WTC11 (cell line): ENCODE measurements around the gene OCA2. TPM values are rescaled to one million over a fixed set of nuclear protein-coding genes. Genes with fewer than 3 reads are reported as not detected.

Experiments
- ATAC-seq: fragments of 200-7000 bp; cut with Tn5 transposase; 2 replicates; pipeline ENCODE4 v1.10.0; 2021; ENCODE audit warnings: mild to moderate bottlenecking, moderate library complexity
- CTCF ChIA-PET: fragments of 300-600 bp; sonication (Branson Sonifier 250); formaldehyde crosslinking; loops from one replicate; lab custom pipeline; 2021; ENCODE audit warnings: antibody characterized with exemption; lab: Charles Lee
- POLR2A ChIA-PET: fragments of 350-600 bp; sonication (Branson Sonifier 250); formaldehyde crosslinking; loops from one replicate; lab custom pipeline; 2021; ENCODE audit warnings: antibody characterized with exemption; lab: Charles Lee
- DNase-seq: peaks from one replicate; pipeline ENCODE4 v3.0.0; 2021; ENCODE audit warnings: low spot score
- H3K27ac Mint-ChIP-seq: 2 replicates; pipeline ENCODE4 v1.8.0; 2021; ENCODE audit warnings: mixed read lengths
- H3K27me3 Mint-ChIP-seq: 2 replicates; pipeline ENCODE4 v1.8.0; 2021; ENCODE audit warnings: low read depth, mild to moderate bottlenecking, moderate library complexity, mixed read lengths
- H3K36me3 Mint-ChIP-seq: 2 replicates; pipeline ENCODE4 v1.8.0; 2021; ENCODE audit warnings: mixed read lengths
- H3K4me1 Mint-ChIP-seq: 2 replicates; pipeline ENCODE4 v1.8.0; 2022; ENCODE audit warnings: mixed read lengths
- H3K4me3 Mint-ChIP-seq: 2 replicates; pipeline ENCODE4 v1.8.0; 2021; ENCODE audit warnings: mild to moderate bottlenecking, moderate library complexity, mixed read lengths
- H3K9me3 Mint-ChIP-seq: 2 replicates; pipeline ENCODE4 v1.8.0; 2021; ENCODE audit warnings: mixed read lengths
- ATF1 ChIP-seq: sonication (generic); formaldehyde crosslinking; IDR thresholded peaks from 2 replicates; pipeline ENCODE4 v1.8.1; 2023; ENCODE audit warnings: mild to moderate bottlenecking, moderate library complexity, missing genetic modification reagents
- ELF4 ChIP-seq: sonication (generic); formaldehyde crosslinking; IDR thresholded peaks from 2 replicates; pipeline ENCODE4 v1.8.1; 2022; ENCODE audit warnings: low read depth, mild to moderate bottlenecking, moderate library complexity, missing genetic modification reagents
- EMX1 ChIP-seq: fragments of 250-450 bp; sonication (Bioruptor Pico); IDR thresholded peaks from 2 replicates; pipeline ENCODE4 v1.8.0; 2021; ENCODE audit warnings: mild to moderate bottlenecking
- ETV6 ChIP-seq: sonication (generic); formaldehyde crosslinking; IDR thresholded peaks from 2 replicates; pipeline ENCODE4 v1.8.1; 2022; ENCODE audit warnings: mild to moderate bottlenecking, missing genetic modification reagents
- GTF2I ChIP-seq: fragments of 250-450 bp; sonication (Bioruptor Pico); conservative IDR thresholded peaks from 2 replicates; pipeline ENCODE4 v1.4.0; 2021; ENCODE audit warnings: mild to moderate bottlenecking
- IRF2 ChIP-seq: sonication (generic); formaldehyde crosslinking; IDR thresholded peaks from 2 replicates; pipeline ENCODE4 v1.8.0; 2022; ENCODE audit warnings: low read depth, missing genetic modification reagents, borderline replicate concordance
- JAZF1 ChIP-seq: fragments of 250-450 bp; sonication (Bioruptor Pico); IDR thresholded peaks from 2 replicates; pipeline ENCODE4 v1.9.0; 2021; ENCODE audit warnings: moderate library complexity, mild to moderate bottlenecking, inconsistent platforms
- JUN ChIP-seq: sonication (generic); formaldehyde crosslinking; IDR thresholded peaks from 2 replicates; pipeline ENCODE4 v1.8.0; 2023; ENCODE audit warnings: mild to moderate bottlenecking, missing genetic modification reagents
- KAT7 ChIP-seq: sonication (generic); formaldehyde crosslinking; IDR thresholded peaks from 2 replicates; pipeline ENCODE4 v1.8.1; 2023; ENCODE audit warnings: missing genetic modification reagents, mild to moderate bottlenecking, borderline replicate concordance
- NFATC4 ChIP-seq: fragments of 250-450 bp; sonication (Bioruptor Pico); IDR thresholded peaks from 2 replicates; pipeline ENCODE4 v1.9.0; 2021; ENCODE audit warnings: mild to moderate bottlenecking
- ZNF219 ChIP-seq: sonication (generic); formaldehyde crosslinking; IDR thresholded peaks from 2 replicates; pipeline ENCODE4 v1.8.0; 2023; ENCODE audit warnings: missing genetic modification reagents, mild to moderate bottlenecking, borderline replicate concordance
- ZNF317 ChIP-seq: sonication (generic); formaldehyde crosslinking; IDR thresholded peaks from 2 replicates; pipeline ENCODE4 v1.8.1; 2023; ENCODE audit warnings: low read depth, mild to moderate bottlenecking, moderate library complexity, missing genetic modification reagents, borderline replicate concordance
- ZNF396 ChIP-seq: fragments of 250-450 bp; sonication (Bioruptor Pico); IDR thresholded peaks from 2 replicates; pipeline ENCODE4 v1.8.0; 2021; ENCODE audit warnings: mild to moderate bottlenecking, moderate library complexity, borderline replicate concordance
- total RNA-seq: library from RNA; stranded (reverse); gene quantifications from 3 replicates; pipeline ENCODE4 v1.2.3, GENCODE V29; 2021
- TF ChIP-seq, protein P1 (sequence below): fragments of 200-600 bp; IDR thresholded peaks from 2 replicates; pipeline ENCODE4 v1.8.0; 2022; ENCODE audit warnings: antibody characterized with exemption
- TF ChIP-seq, protein P2 (sequence below): sonication (generic); formaldehyde crosslinking; IDR thresholded peaks from 2 replicates; pipeline ENCODE4 v1.8.0; 2022; ENCODE audit warnings: mild to moderate bottlenecking, missing genetic modification reagents
- TF ChIP-seq, protein P3 (sequence below): sonication (generic); formaldehyde crosslinking; IDR thresholded peaks from 2 replicates; pipeline ENCODE4 v1.8.1; 2022; ENCODE audit warnings: missing genetic modification reagents, borderline replicate concordance
- TF ChIP-seq, protein P4 (sequence below): sonication (generic); formaldehyde crosslinking; IDR thresholded peaks from 2 replicates; pipeline ENCODE4 v1.8.0; 2023; ENCODE audit warnings: missing genetic modification reagents
- TF ChIP-seq, protein P5 (sequence below): fragments of 250-450 bp; sonication (Bioruptor Pico); IDR thresholded peaks from 2 replicates; pipeline ENCODE4 v1.9.0; 2021; ENCODE audit warnings: moderate library complexity, mild to moderate bottlenecking, inconsistent platforms, borderline replicate concordance
- TF ChIP-seq, protein P6 (sequence below): sonication (generic); formaldehyde crosslinking; IDR thresholded peaks from 2 replicates; pipeline ENCODE4 v1.8.1; 2022; ENCODE audit warnings: low read depth, missing genetic modification reagents, borderline replicate concordance
- TF ChIP-seq, protein P7 (sequence below): sonication (generic); formaldehyde crosslinking; IDR thresholded peaks from 2 replicates; pipeline ENCODE4 v1.8.1; 2023; ENCODE audit warnings: mild to moderate bottlenecking, missing genetic modification reagents, moderate library complexity
- TF ChIP-seq, protein P8 (sequence below): sonication (generic); formaldehyde crosslinking; conservative IDR thresholded peaks from 2 replicates; pipeline ENCODE4 v1.8.1; 2023; ENCODE audit warnings: mild to moderate bottlenecking, low read depth, missing genetic modification reagents, moderate library complexity

OCA2 gene
- total RNA-seq, 1 experiment from 2014 or later: 0.39 TPM

DNA sequence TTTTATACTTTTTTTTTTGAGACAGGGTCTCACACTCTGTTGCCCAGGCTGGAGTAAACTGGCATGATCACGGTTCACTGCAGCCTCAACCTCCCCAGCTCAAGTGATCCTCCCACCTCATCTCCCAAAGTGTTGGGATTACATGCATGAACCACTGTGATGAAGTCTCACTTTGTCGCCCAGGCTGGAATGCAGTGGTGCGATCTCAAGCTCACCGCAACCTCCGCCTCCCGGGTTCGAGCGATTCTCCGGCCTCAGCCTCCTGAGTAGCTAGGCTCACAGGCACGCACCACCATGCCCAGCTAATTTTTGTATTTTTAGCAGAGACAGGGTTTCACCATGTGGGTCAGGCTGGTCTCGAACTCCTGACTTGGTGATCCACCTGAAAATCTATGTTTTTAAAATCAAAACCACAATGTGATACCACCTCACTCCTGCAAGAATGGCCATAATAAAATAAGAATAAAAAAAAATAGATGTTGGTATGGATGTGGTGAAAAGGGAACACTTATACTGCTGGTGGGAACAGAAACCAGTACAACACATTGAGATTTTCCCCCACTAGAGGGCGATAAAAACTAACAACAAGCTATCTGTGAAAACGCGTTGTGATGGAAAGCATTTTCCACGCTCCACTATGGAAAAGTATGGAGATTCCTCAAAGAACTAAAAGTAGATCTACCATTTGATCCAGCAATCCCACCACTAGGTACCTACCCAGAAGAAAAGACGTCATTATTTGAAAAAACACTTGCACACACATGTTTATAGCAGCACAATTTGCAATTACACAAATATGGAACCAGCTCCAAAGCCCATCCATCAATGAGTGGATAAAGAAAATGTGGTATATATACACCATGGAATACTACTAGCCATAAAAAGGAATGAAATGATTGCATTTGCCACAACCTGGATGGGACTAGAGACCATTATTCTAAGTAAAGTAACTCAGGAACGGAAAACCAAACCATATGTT is 26.8 kb upstream of the OCA2 start:
- ATAC-seq (0 out of 2 replicates have a peak, but pooled peaks have one; percentile 38), DNase-seq (no peak)
- H3K9me3 Mint-ChIP-seq: no peaks in the 10 kb centered on the region
- H3K27ac Mint-ChIP-seq: no peak overlapping the region
- CTCF ChIA-PET: interaction anchor here (0.6 to 2.3 kb wide), 31 partner anchors 8 to 1235 kb away, joined by 3 to 15 read pairs (median 4); partner anchors contain the start of gene OCA2
- H3K4me3 Mint-ChIP-seq: no peak overlapping the region
- TF ChIP-seq, protein P1, sequence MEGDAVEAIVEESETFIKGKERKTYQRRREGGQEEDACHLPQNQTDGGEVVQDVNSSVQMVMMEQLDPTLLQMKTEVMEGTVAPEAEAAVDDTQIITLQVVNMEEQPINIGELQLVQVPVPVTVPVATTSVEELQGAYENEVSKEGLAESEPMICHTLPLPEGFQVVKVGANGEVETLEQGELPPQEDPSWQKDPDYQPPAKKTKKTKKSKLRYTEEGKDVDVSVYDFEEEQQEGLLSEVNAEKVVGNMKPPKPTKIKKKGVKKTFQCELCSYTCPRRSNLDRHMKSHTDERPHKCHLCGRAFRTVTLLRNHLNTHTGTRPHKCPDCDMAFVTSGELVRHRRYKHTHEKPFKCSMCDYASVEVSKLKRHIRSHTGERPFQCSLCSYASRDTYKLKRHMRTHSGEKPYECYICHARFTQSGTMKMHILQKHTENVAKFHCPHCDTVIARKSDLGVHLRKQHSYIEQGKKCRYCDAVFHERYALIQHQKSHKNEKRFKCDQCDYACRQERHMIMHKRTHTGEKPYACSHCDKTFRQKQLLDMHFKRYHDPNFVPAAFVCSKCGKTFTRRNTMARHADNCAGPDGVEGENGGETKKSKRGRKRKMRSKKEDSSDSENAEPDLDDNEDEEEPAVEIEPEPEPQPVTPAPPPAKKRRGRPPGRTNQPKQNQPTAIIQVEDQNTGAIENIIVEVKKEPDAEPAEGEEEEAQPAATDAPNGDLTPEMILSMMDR: peak; percentile 45; the same call in 1 of the 2 replicates
- TF ChIP-seq, protein P2, sequence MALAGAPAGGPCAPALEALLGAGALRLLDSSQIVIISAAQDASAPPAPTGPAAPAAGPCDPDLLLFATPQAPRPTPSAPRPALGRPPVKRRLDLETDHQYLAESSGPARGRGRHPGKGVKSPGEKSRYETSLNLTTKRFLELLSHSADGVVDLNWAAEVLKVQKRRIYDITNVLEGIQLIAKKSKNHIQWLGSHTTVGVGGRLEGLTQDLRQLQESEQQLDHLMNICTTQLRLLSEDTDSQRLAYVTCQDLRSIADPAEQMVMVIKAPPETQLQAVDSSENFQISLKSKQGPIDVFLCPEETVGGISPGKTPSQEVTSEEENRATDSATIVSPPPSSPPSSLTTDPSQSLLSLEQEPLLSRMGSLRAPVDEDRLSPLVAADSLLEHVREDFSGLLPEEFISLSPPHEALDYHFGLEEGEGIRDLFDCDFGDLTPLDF: no peak
- TF ChIP-seq, all 79 proteins: peak for 1
- Mint-ChIP-seq H3K36me3 (peaks cover 58% of the 10 kb centered on the region), H3K4me1 (no peaks in the 10 kb centered on the region), H3K27me3 (no peaks in the 10 kb centered on the region)
- POLR2A ChIA-PET: no interaction called here

DNA sequence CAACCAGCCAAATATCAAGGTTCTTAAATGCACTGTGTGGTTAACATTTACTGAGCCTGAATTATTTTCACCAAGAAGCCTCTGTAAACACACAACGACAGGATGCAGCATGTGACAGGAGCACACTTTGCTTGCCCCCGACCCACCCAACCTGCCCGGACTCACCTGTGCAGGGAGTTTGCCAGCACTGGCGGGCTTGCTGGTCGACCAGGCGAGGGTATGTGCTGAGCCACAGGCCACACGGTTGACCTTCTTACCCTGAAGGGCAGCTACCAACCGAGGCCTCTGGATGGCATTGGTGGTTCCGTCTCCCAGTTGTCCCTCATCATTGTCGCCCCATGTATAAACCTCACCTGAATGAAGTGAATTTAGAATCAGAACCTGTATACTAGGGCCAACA is 25.7 kb upstream of the OCA2 start:
- H3K27ac Mint-ChIP-seq: no peak overlapping the region
- H3K27me3 Mint-ChIP-seq: no peaks in the 10 kb centered on the region
- H3K4me3 Mint-ChIP-seq: no peak overlapping the region
- peaks cover 60% of the 10 kb centered on the region for H3K36me3 Mint-ChIP-seq
- no peaks in the 10 kb centered on the region for H3K9me3 Mint-ChIP-seq
- ChIA-PET POLR2A (no interaction called here), CTCF (interaction anchor here (1.7 to 2.0 kb wide), 2 partner anchors 26 to 103 kb away, joined by 11 to 15 read pairs; partner anchors contain the start of gene OCA2)
- no peaks in the 10 kb centered on the region for H3K4me1 Mint-ChIP-seq
- DNase-seq (no peak), ATAC-seq (no peak)
- TF ChIP-seq ZNF396 (CRISPR knock-in tag): no peak
- TF ChIP-seq, protein P3, sequence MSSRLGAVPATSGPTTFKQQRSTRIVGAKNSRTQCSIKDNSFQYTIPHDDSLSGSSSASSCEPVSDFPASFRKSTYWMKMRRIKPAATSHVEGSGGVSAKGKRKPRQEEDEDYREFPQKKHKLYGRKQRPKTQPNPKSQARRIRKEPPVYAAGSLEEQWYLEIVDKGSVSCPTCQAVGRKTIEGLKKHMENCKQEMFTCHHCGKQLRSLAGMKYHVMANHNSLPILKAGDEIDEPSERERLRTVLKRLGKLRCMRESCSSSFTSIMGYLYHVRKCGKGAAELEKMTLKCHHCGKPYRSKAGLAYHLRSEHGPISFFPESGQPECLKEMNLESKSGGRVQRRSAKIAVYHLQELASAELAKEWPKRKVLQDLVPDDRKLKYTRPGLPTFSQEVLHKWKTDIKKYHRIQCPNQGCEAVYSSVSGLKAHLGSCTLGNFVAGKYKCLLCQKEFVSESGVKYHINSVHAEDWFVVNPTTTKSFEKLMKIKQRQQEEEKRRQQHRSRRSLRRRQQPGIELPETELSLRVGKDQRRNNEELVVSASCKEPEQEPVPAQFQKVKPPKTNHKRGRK (CRISPR knock-in tag): no peak
- no peak for TF ChIP-seq GTF2I (CRISPR knock-in tag)
- no peak for TF ChIP-seq ATF1 (CRISPR knock-in tag)
- no peak for TF ChIP-seq ZNF219
- TF ChIP-seq, protein P4, sequence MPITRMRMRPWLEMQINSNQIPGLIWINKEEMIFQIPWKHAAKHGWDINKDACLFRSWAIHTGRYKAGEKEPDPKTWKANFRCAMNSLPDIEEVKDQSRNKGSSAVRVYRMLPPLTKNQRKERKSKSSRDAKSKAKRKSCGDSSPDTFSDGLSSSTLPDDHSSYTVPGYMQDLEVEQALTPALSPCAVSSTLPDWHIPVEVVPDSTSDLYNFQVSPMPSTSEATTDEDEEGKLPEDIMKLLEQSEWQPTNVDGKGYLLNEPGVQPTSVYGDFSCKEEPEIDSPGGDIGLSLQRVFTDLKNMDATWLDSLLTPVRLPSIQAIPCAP (CRISPR knock-in tag): no peak
- no peak for TF ChIP-seq ETV6 (CRISPR knock-in tag)
- TF ChIP-seq JUN: no peak
- TF ChIP-seq, protein P5, sequence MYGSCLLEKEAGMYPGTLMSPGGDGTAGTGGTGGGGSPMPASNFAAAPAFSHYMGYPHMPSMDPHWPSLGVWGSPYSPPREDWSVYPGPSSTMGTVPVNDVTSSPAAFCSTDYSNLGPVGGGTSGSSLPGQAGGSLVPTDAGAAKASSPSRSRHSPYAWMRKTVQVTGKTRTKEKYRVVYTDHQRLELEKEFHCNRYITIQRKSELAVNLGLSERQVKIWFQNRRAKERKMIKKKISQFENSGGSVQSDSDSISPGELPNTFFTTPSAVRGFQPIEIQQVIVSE: no peak
- TF ChIP-seq KAT7 (CRISPR knock-in tag): no peak
- TF ChIP-seq EMX1 (CRISPR knock-in tag): no peak
- TF ChIP-seq, protein P6, sequence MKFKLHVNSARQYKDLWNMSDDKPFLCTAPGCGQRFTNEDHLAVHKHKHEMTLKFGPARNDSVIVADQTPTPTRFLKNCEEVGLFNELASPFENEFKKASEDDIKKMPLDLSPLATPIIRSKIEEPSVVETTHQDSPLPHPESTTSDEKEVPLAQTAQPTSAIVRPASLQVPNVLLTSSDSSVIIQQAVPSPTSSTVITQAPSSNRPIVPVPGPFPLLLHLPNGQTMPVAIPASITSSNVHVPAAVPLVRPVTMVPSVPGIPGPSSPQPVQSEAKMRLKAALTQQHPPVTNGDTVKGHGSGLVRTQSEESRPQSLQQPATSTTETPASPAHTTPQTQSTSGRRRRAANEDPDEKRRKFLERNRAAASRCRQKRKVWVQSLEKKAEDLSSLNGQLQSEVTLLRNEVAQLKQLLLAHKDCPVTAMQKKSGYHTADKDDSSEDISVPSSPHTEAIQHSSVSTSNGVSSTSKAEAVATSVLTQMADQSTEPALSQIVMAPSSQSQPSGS: no peak
- TF ChIP-seq NFATC4 (CRISPR knock-in tag): no peak
- TF ChIP-seq, protein P7, sequence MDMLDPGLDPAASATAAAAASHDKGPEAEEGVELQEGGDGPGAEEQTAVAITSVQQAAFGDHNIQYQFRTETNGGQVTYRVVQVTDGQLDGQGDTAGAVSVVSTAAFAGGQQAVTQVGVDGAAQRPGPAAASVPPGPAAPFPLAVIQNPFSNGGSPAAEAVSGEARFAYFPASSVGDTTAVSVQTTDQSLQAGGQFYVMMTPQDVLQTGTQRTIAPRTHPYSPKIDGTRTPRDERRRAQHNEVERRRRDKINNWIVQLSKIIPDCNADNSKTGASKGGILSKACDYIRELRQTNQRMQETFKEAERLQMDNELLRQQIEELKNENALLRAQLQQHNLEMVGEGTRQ (CRISPR knock-in tag): no peak
- TF ChIP-seq, protein P8, sequence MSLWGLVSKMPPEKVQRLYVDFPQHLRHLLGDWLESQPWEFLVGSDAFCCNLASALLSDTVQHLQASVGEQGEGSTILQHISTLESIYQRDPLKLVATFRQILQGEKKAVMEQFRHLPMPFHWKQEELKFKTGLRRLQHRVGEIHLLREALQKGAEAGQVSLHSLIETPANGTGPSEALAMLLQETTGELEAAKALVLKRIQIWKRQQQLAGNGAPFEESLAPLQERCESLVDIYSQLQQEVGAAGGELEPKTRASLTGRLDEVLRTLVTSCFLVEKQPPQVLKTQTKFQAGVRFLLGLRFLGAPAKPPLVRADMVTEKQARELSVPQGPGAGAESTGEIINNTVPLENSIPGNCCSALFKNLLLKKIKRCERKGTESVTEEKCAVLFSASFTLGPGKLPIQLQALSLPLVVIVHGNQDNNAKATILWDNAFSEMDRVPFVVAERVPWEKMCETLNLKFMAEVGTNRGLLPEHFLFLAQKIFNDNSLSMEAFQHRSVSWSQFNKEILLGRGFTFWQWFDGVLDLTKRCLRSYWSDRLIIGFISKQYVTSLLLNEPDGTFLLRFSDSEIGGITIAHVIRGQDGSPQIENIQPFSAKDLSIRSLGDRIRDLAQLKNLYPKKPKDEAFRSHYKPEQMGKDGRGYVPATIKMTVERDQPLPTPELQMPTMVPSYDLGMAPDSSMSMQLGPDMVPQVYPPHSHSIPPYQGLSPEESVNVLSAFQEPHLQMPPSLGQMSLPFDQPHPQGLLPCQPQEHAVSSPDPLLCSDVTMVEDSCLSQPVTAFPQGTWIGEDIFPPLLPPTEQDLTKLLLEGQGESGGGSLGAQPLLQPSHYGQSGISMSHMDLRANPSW (CRISPR knock-in tag): no peak
- TF ChIP-seq IRF2: no peak
- no peak for TF ChIP-seq ELF4 (CRISPR knock-in tag)
- TF ChIP-seq ZNF317: no peak
- no peak for TF ChIP-seq JAZF1
